B cell (primary cell): ENCODE data around the gene PSMD10. TPM values are rescaled to one million over a fixed set of nuclear protein-coding genes. Genes with fewer than 3 reads are reported as not detected.

Source experiments
- ATAC-seq: fragments of 200-7000 bp; cut with Tn5 transposase; one replicate; pipeline ENCODE4 v1.10.0; 2021; ENCODE audit warnings: low read depth, mild to moderate bottlenecking, moderate number of reproducible peaks, moderate library complexity
- CTCF ChIA-PET: fragments of 350-600 bp; sonication (Branson Sonifier 250); formaldehyde crosslinking; loops from one replicate; lab custom pipeline; 2021; ENCODE audit warnings: antibody characterized with exemption, inconsistent platforms; lab: Charles Lee
- POLR2A ChIA-PET: fragments of 350-600 bp; sonication (Branson Sonifier 250); formaldehyde crosslinking; loops from one replicate; lab custom pipeline; 2021; ENCODE audit warnings: antibody characterized with exemption; lab: Charles Lee
- DNase-seq: peaks from one replicate; pipeline ENCODE4 v3.0.0; 2013
- H2AFZ ChIP-seq: 2 replicates; pipeline ENCODE4 v1.6.1; 2012; ENCODE audit warnings: mild to moderate bottlenecking, low read depth, low read length; ENCODE audit not compliant: insufficient read depth, poor library complexity, severe bottlenecking
- H3K27ac ChIP-seq, 2 donors: 1 replicate in 1 of 2; 2 replicates in 1 of 2; pipeline ENCODE4 v1.5.1; 2012 to 2013; ENCODE audit warnings: low read length in 2 of 2, mild to moderate bottlenecking in 2 of 2, moderate library complexity in 1 of 2
- H3K27me3 ChIP-seq, 4 experiments: fragments of 200-600 bp in 1 of 4; sonication (generic) in 1 of 4; replicated peaks in 1 of 4; 1 replicate in 2 of 4; 2 replicates in 2 of 4; pipeline versions ENCODE4 v1.6.1 to v1.7.0; 2013 to 2016; ENCODE audit warnings: low read length in 3 of 4, mild to moderate bottlenecking in 2 of 4, mixed read lengths in 1 of 4, moderate library complexity in 1 of 4; ENCODE audit not compliant: insufficient read depth in 4 of 4, control insufficient read depth in 3 of 4; ENCODE audit errors: control extremely low read depth in 1 of 4
- H3K36me3 ChIP-seq, 2 experiments: replicated peaks in 1 of 2; 1 replicate in 1 of 2; 2 replicates in 1 of 2; pipeline versions ENCODE4 v1.6.1 to v1.7.1; 2013; ENCODE audit warnings: low read length in 1 of 2; ENCODE audit not compliant: insufficient read depth in 2 of 2, control insufficient read depth in 1 of 2; ENCODE audit errors: control extremely low read depth in 1 of 2, extremely low read depth in 1 of 2
- H3K4me1 ChIP-seq, 2 donors: fragments of 200-600 bp in 1 of 2; sonication (generic) in 1 of 2; 1 replicate in 1 of 2; 2 replicates in 1 of 2; pipeline versions ENCODE4 v1.5.1 to v1.6.1; 2013 to 2017; ENCODE audit warnings: low read length in 2 of 2; ENCODE audit not compliant: control insufficient read depth in 2 of 2, insufficient read depth in 2 of 2
- H3K4me2 ChIP-seq: replicated peaks from 2 replicates; pipeline ENCODE3; 2012; ENCODE audit warnings: mild to moderate bottlenecking, low read depth, low read length; ENCODE audit not compliant: poor library complexity, severe bottlenecking
- H3K4me3 ChIP-seq, 5 experiments: fragments of 200-600 bp in 1 of 5; sonication (generic) in 1 of 5; 1 replicate in 3 of 5; 2 replicates in 2 of 5; pipeline versions ENCODE4 v1.5.1 to v1.7.0; 2011 to 2016; ENCODE audit warnings: low read length in 4 of 5, mild to moderate bottlenecking in 4 of 5, low read depth in 2 of 5, control low read depth in 1 of 5, moderate library complexity in 1 of 5; ENCODE audit not compliant: insufficient read depth in 1 of 5; ENCODE audit errors: control extremely low read depth in 1 of 5, extremely low read depth in 1 of 5
- H3K79me2 ChIP-seq: fragments of 200-600 bp; sonication (generic); one replicate; pipeline ENCODE4 v1.6.0; 2016; ENCODE audit warnings: low read length; ENCODE audit not compliant: control insufficient read depth, insufficient read depth
- H3K9ac ChIP-seq: fragments of 200-600 bp; sonication (generic); 2 replicates; pipeline ENCODE4 v1.6.1; 2017; ENCODE audit warnings: mild to moderate bottlenecking, low read length, moderate library complexity
- H3K9me3 ChIP-seq, 3 donors: one replicate each; pipeline versions ENCODE4 v1.6.1 to v1.7.1; 2013; ENCODE audit warnings: low read length in 2 of 3; ENCODE audit not compliant: control insufficient read depth in 2 of 3, insufficient read depth in 1 of 3; ENCODE audit errors: control extremely low read depth in 1 of 3
- H4K20me1 ChIP-seq: 2 replicates; pipeline ENCODE4 v1.6.0; 2012; ENCODE audit warnings: mild to moderate bottlenecking, low read length; ENCODE audit not compliant: insufficient read depth, control insufficient read depth, poor library complexity, severe bottlenecking
- H3K27ac Mint-ChIP-seq: one replicate; pipeline ENCODE4 v1.8.0; 2021; ENCODE audit warnings: mixed read lengths
- H3K27me3 Mint-ChIP-seq: one replicate; pipeline ENCODE4 v1.8.0; 2021; ENCODE audit warnings: mixed read lengths
- H3K4me1 Mint-ChIP-seq: one replicate; pipeline ENCODE4 v1.8.0; 2021; ENCODE audit warnings: mixed read lengths
- H3K4me3 Mint-ChIP-seq: one replicate; pipeline ENCODE4 v1.8.0; 2021; ENCODE audit warnings: mixed read lengths
- H3K9me3 Mint-ChIP-seq: one replicate; pipeline ENCODE4 v1.8.0; 2022; ENCODE audit warnings: mixed read lengths; ENCODE audit not compliant: insufficient read depth
- CTCF ChIP-seq: fragments of 200-600 bp; IDR thresholded peaks from one replicate; pipeline ENCODE4 v1.8.0; 2022; ENCODE audit warnings: antibody characterized with exemption, mild to moderate bottlenecking
- EZH2 ChIP-seq: IDR thresholded peaks from 2 replicates; pipeline ENCODE4 v1.6.1; 2012; ENCODE audit warnings: borderline replicate concordance, low read depth, mild to moderate bottlenecking, moderate library complexity, low read length; ENCODE audit not compliant: insufficient read depth, poor library complexity, severe bottlenecking
- intact Hi-C: fragments of 100-400 bp; cut with micrococcal nuclease; formaldehyde crosslinking; loops from one replicate; pipeline ENCODE4 v1.10.0; 2022
- polyA plus RNA-seq: library from polyadenylated mRNA; depleted of rRNA; stranded (reverse); fragments of >200 nt; gene quantifications from 2 replicates; pipeline ENCODE4 v1.2.3, GENCODE V29; 2012
- total RNA-seq, 2 donors: library from RNA; stranded (reverse); fragments of 120-200 nt in 1 of 2; gene quantifications; 1 replicate in 1 of 2; 2 replicates in 1 of 2; pipeline versions ENCODE4 v1.2.3 to v1.2.4, GENCODE V29; 2013 to 2022

PSMD10 gene
- total and polyA plus RNA-seq, 2 donors (not counting 1 experiment from before 2014, with no cell fraction given) = 9.6 to 22.6 TPM

GRCh38 chrX:108114541-108114940, 23.2 kb upstream of the PSMD10 start:
- CTCF ChIA-PET = no interaction called here
- TF ChIP-seq CTCF (no peak), EZH2 (no peak)
- H3K36me3 ChIP-seq = no peaks in the 10 kb centered on the region
- no peak overlapping the region for H2AFZ ChIP-seq
- Mint-ChIP-seq H3K9me3 (no peaks in the 10 kb centered on the region), H3K4me1 (peaks cover 8% of the 10 kb centered on the region), H3K27me3 (no peaks in the 10 kb centered on the region), H3K27ac (no peak overlapping the region), H3K4me3 (no peak overlapping the region)
- peaks cover 6% of the 10 kb centered on the region for H3K79me2 ChIP-seq
- H3K4me3 ChIP-seq = no peak overlapping the region
- DNase-seq = no peak
- POLR2A ChIA-PET = no interaction called here
- no peaks in the 10 kb centered on the region for H4K20me1 ChIP-seq
- H3K4me1 ChIP-seq = no peaks in the 10 kb centered on the region
- no peak overlapping the region for H3K27ac ChIP-seq
- H3K9ac ChIP-seq = no peak overlapping the region
- no peaks in the 10 kb centered on the region for H3K27me3 ChIP-seq
- no peak overlapping the region for H3K4me2 ChIP-seq
- ATAC-seq = no peak
- no peaks in the 10 kb centered on the region for H3K9me3 ChIP-seq
- intact Hi-C loops = no loop called here

- no peak overlapping the region for H3K27ac ChIP-seq
- no peaks in the 10 kb centered on the region for H3K27me3 ChIP-seq
- H3K36me3 ChIP-seq = no peaks in the 10 kb centered on the region
- Mint-ChIP-seq H3K4me1 (peaks cover 9% of the 10 kb centered on the region), H3K27me3 (no peaks in the 10 kb centered on the region), H3K9me3 (no peaks in the 10 kb centered on the region), H3K27ac (no peak overlapping the region), H3K4me3 (no peak overlapping the region)
- ATAC-seq = no peak
- peaks cover 9% of the 10 kb centered on the region for H3K79me2 ChIP-seq
- no peaks in the 10 kb centered on the region for H3K9me3 ChIP-seq
- no peaks in the 10 kb centered on the region for H3K4me1 ChIP-seq
- no peaks in the 10 kb centered on the region for H4K20me1 ChIP-seq
- intact Hi-C loops = no loop called here
- H3K9ac ChIP-seq = no peak overlapping the region
- ChIA-PET CTCF (no interaction called here), POLR2A (no interaction called here)
- no peak overlapping the region for H3K4me3 ChIP-seq
- H3K4me2 ChIP-seq = no peak overlapping the region
- H2AFZ ChIP-seq = no peak overlapping the region
- TF ChIP-seq CTCF (no peak), EZH2 (no peak)
- no peak for DNase-seq
Measured at GRCh38 chrX:108105473-108105872, 14.1 kb upstream of the PSMD10 start.
